CD14-positive monocyte (primary cell): ENCODE results near the gene VPS35. TPM values are rescaled to one million over a fixed set of nuclear protein-coding genes. Genes with fewer than 3 reads are reported as not detected.

ENCODE experiments used
- DNase-seq, 3 donors: peaks; one replicate each; pipeline ENCODE4 v3.0.0-alpha.2; 2011 to 2022
- H2AFZ ChIP-seq: 2 replicates; pipeline ENCODE4 v1.6.0; 2012; ENCODE audit warnings: mild to moderate bottlenecking, low read depth, low read length, inconsistent platforms; ENCODE audit not compliant: insufficient read depth, poor library complexity, severe bottlenecking
- H3K27ac ChIP-seq, 2 donors: 1 replicate in 1 of 2; 2 replicates in 1 of 2; pipeline ENCODE4 v1.5.1; 2012 to 2013; ENCODE audit warnings: low read length in 2 of 2, control low read depth in 1 of 2, inconsistent platforms in 1 of 2, low read depth in 1 of 2, mild to moderate bottlenecking in 1 of 2
- H3K27me3 ChIP-seq, 2 donors: one replicate each; pipeline versions ENCODE4 v1.6.0 to v1.6.1; 2011 to 2013; ENCODE audit warnings: low read length in 2 of 2; ENCODE audit not compliant: control insufficient read depth in 2 of 2, insufficient read depth in 2 of 2
- H3K36me3 ChIP-seq, 2 donors: replicated peaks in 1 of 2; 1 replicate in 1 of 2; 2 replicates in 1 of 2; pipeline versions ENCODE4 v1.5.1 to v1.6.1; 2012 to 2013; ENCODE audit warnings: low read length in 2 of 2, control low read depth in 1 of 2, inconsistent platforms in 1 of 2, mild to moderate bottlenecking in 1 of 2; ENCODE audit not compliant: insufficient read depth in 2 of 2, control insufficient read depth in 1 of 2
- H3K4me1 ChIP-seq, 2 donors: 1 replicate in 1 of 2; 2 replicates in 1 of 2; pipeline versions ENCODE4 v1.5.1 to v1.6.1; 2012 to 2013; ENCODE audit warnings: low read length in 2 of 2, control low read depth in 1 of 2, inconsistent platforms in 1 of 2, mild to moderate bottlenecking in 1 of 2, moderate library complexity in 1 of 2; ENCODE audit not compliant: insufficient read depth in 2 of 2, control insufficient read depth in 1 of 2
- H3K4me2 ChIP-seq: replicated peaks from 2 replicates; pipeline ENCODE3; 2012; ENCODE audit warnings: low read length, moderate library complexity, mild to moderate bottlenecking; ENCODE audit not compliant: poor library complexity, severe bottlenecking; ENCODE audit errors: extremely low read depth
- H3K4me3 ChIP-seq, 3 experiments: fragments of 200-600 bp in 1 of 3; sonication (generic) in 1 of 3; replicated peaks in 1 of 3; 1 replicate in 2 of 3; 2 replicates in 1 of 3; pipeline ENCODE4 v1.5.1; 2011 to 2013; ENCODE audit warnings: low read length in 3 of 3, mild to moderate bottlenecking in 3 of 3, control low read depth in 2 of 3, low read depth in 2 of 3, inconsistent platforms in 1 of 3, moderate library complexity in 1 of 3
- H3K79me2 ChIP-seq: 2 replicates; pipeline ENCODE4 v1.6.0; 2012; ENCODE audit warnings: mild to moderate bottlenecking, control low read depth, inconsistent platforms, low read length, moderate library complexity; ENCODE audit not compliant: insufficient read depth
- H3K9ac ChIP-seq: 2 replicates; pipeline ENCODE4 v1.6.0; 2017; ENCODE audit warnings: low read length, mild to moderate bottlenecking; ENCODE audit not compliant: insufficient read depth, poor library complexity, severe bottlenecking
- H3K9me3 ChIP-seq, 2 donors: replicated peaks in 1 of 2; 1 replicate in 1 of 2; 2 replicates in 1 of 2; pipeline versions ENCODE4 v1.5.1 to v1.6.1; 2012 to 2013; ENCODE audit warnings: low read length in 2 of 2, control low read depth in 1 of 2; ENCODE audit not compliant: control insufficient read depth in 1 of 2, insufficient read depth in 1 of 2
- H4K20me1 ChIP-seq: 2 replicates; pipeline ENCODE4 v1.6.0; 2012; ENCODE audit warnings: mild to moderate bottlenecking, low read length, control low read depth, moderate library complexity; ENCODE audit not compliant: insufficient read depth
- H3K27ac Mint-ChIP-seq, 7 donors: one replicate each; pipeline ENCODE4 v1.8.0; 2020; ENCODE audit warnings: mild to moderate bottlenecking in 7 of 7, mixed read lengths in 7 of 7, moderate library complexity in 6 of 7, inconsistent platforms in 2 of 7
- H3K27me3 Mint-ChIP-seq, 3 donors: one replicate each; pipeline ENCODE4 v1.8.0; 2021 to 2022; ENCODE audit warnings: low read depth in 3 of 3, mild to moderate bottlenecking in 3 of 3, mixed read lengths in 3 of 3, moderate library complexity in 3 of 3, inconsistent platforms in 1 of 3
- H3K36me3 Mint-ChIP-seq, 2 donors: one replicate each; pipeline ENCODE4 v1.8.0; 2020; ENCODE audit warnings: mixed read lengths in 2 of 2, inconsistent platforms in 1 of 2, mild to moderate bottlenecking in 1 of 2
- H3K4me1 Mint-ChIP-seq: one replicate; pipeline ENCODE4 v1.8.0; 2020; ENCODE audit warnings: mild to moderate bottlenecking, mixed read lengths
- H3K4me3 Mint-ChIP-seq, 2 donors: one replicate each; pipeline ENCODE4 v1.8.0; 2020; ENCODE audit warnings: mild to moderate bottlenecking in 2 of 2, mixed read lengths in 2 of 2, moderate library complexity in 1 of 2
- H3K9me3 Mint-ChIP-seq, 7 donors: one replicate each; pipeline ENCODE4 v1.8.0; 2020 to 2022; ENCODE audit warnings: mixed read lengths in 7 of 7, mild to moderate bottlenecking in 6 of 7, moderate library complexity in 6 of 7, inconsistent platforms in 2 of 7
- WGBS: methylation state at CpG from one replicate; pipeline ENCODE4 v1.1.5; 2013; ENCODE audit warnings: missing lambda C conversion rate; ENCODE audit not compliant: insufficient coverage; 5-methylcytosine and 5-hydroxymethylcytosine counted together
- intact Hi-C, 2 donors: fragments of 100-400 bp; cut with micrococcal nuclease; formaldehyde crosslinking; loops; one replicate each; pipeline versions ENCODE4 v1.15.0 to v1.15.1; 2023
- polyA plus RNA-seq, 3 donors: library from polyadenylated mRNA; depleted of rRNA in 1 of 3; unstranded in 2 of 3; stranded (reverse) in 1 of 3; fragments of 300-500 nt in 2 of 3; fragments of >200 nt in 1 of 3; fragmentation: Illumina TruSeq in 2 of 3; gene quantifications; 1 replicate in 2 of 3; 2 replicates in 1 of 3; pipeline ENCODE4 v1.2.3, GENCODE V29; 2012 to 2021
- TF ChIP-seq, protein P1 (sequence below): fragments of 200-600 bp; IDR thresholded peaks from one replicate; pipeline ENCODE4 v1.8.0; 2022; ENCODE audit warnings: antibody characterized with exemption, mild to moderate bottlenecking

The VPS35 gene
- polyA plus RNA-seq, 3 donors = 14.6 to 130 (median 113) TPM

DNA sequence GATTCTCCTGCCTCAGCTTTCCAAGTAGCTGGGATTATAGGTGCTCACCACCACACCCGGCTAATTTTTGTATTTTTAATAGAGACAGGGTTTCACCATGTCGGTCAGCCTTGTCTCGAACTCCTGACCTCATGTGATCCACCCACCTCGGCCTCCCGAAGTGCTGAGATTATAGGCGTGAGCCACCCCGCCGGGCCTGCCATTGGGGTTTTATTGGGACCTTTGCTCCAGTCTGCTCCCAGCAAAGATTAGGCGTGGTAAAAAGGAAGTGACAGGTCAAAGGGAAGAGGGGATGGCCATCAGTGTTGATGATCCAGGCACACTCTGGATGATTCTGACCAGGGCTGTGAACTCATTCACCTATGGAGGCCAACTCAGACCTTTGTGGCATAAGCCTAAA lies 38.7 kb upstream of the VPS35 start:
- H3K4me2 ChIP-seq = no peak overlapping the region
- H2AFZ ChIP-seq = no peak overlapping the region
- H3K4me3 ChIP-seq = no peak overlapping the region
- no peaks in the 10 kb centered on the region for H3K27me3 ChIP-seq
- H3K9ac ChIP-seq = no peak overlapping the region
- intact Hi-C loops = no loop called here
- Mint-ChIP-seq H3K27me3 (peaks cover 0 to 1% (median 0%) of the 10 kb centered on the region in 3 donors), H3K9me3 (peaks cover 0 to 14% (median 5%) of the 10 kb centered on the region in 7 donors), H3K4me1 (no peaks in the 10 kb centered on the region), H3K4me3 (no peak overlapping the region), H3K27ac (no peak overlapping the region), H3K36me3 (peaks cover 0 to 2% of the 10 kb centered on the region in 2 donors)
- H3K9me3 ChIP-seq = peaks cover 0 to 2% of the 10 kb centered on the region in 2 donors
- no peak for DNase-seq
- no peaks in the 10 kb centered on the region for H3K36me3 ChIP-seq
- 98% methylated on average over 6 of the region's 9 CpGs for WGBS
- H3K27ac ChIP-seq = no peak overlapping the region
- H3K4me1 ChIP-seq = no peaks in the 10 kb centered on the region
- TF ChIP-seq, protein P1, sequence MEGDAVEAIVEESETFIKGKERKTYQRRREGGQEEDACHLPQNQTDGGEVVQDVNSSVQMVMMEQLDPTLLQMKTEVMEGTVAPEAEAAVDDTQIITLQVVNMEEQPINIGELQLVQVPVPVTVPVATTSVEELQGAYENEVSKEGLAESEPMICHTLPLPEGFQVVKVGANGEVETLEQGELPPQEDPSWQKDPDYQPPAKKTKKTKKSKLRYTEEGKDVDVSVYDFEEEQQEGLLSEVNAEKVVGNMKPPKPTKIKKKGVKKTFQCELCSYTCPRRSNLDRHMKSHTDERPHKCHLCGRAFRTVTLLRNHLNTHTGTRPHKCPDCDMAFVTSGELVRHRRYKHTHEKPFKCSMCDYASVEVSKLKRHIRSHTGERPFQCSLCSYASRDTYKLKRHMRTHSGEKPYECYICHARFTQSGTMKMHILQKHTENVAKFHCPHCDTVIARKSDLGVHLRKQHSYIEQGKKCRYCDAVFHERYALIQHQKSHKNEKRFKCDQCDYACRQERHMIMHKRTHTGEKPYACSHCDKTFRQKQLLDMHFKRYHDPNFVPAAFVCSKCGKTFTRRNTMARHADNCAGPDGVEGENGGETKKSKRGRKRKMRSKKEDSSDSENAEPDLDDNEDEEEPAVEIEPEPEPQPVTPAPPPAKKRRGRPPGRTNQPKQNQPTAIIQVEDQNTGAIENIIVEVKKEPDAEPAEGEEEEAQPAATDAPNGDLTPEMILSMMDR = no peak
- no peaks in the 10 kb centered on the region for H4K20me1 ChIP-seq
- H3K79me2 ChIP-seq = no peaks in the 10 kb centered on the region

DNA sequence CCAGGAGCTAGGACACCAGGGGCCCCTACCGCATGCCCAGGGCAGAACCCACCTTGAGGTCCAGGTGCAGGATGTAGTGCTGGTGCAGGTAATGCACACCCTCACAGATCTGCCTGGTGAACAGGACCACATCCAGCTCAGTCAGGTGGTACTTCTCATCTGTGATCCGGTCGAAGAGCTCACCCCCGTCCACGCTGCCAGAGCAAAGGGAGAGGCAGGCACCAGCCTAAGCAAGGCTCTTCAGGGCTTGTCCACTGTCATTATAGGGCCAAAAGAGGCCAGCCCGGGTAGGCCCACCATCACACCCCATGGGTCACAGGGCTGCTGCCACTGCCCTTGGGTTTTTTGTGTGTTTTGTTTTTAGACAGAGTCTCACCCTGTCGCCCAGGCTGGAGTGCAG lies 38.2 kb upstream of the VPS35 start:
- Mint-ChIP-seq H3K27ac (peak overlapping the region in 2 of 7 donors; percentile 41 to 48), H3K4me3 (no peak overlapping the region), H3K4me1 (no peaks in the 10 kb centered on the region), H3K9me3 (peaks cover 0 to 14% (median 5%) of the 10 kb centered on the region in 7 donors), H3K36me3 (peaks cover 0 to 2% of the 10 kb centered on the region in 2 donors), H3K27me3 (peaks cover 0 to 1% (median 0%) of the 10 kb centered on the region in 3 donors)
- TF ChIP-seq, protein P1 = no peak
- no peak overlapping the region for H2AFZ ChIP-seq
- intact Hi-C loops = no loop called here
- no peak overlapping the region for H3K9ac ChIP-seq
- H3K4me1 ChIP-seq = no peaks in the 10 kb centered on the region
- H4K20me1 ChIP-seq = no peaks in the 10 kb centered on the region
- H3K27ac ChIP-seq = no peak overlapping the region
- no peak overlapping the region for H3K4me2 ChIP-seq
- peaks cover 0 to 2% of the 10 kb centered on the region in 2 donors for H3K9me3 ChIP-seq
- no peaks in the 10 kb centered on the region for H3K36me3 ChIP-seq
- H3K79me2 ChIP-seq = no peaks in the 10 kb centered on the region
- DNase-seq = no peak
- WGBS = 100% methylated on average over 7 of the region's 7 CpGs
- H3K4me3 ChIP-seq = no peak overlapping the region
- H3K27me3 ChIP-seq = no peaks in the 10 kb centered on the region
